Brain pericyte (primary cell): Measurements from ENCODE around the gene BCDIN3D.
"Not testable (repeated sequence)": the region's sequence is repeated elsewhere in the genome, so short reads cannot be mapped to it uniquely, and the experiment has no call there.

Experiments used
- DNase-seq: peaks from one replicate; pipeline ENCODE4 v3.0.0-alpha.2; 2012; ENCODE audit warnings: low read depth, low spot score

Gene BCDIN3D

GRCh38 chr12:49863946-49864797, 21.3 kb upstream of the BCDIN3D start:
- DNase-seq: no peak

- DNase-seq: not testable (repeated sequence)
Measured at GRCh38 chr12:49860921-49861320, 18.0 kb upstream of the BCDIN3D start.

DNA sequence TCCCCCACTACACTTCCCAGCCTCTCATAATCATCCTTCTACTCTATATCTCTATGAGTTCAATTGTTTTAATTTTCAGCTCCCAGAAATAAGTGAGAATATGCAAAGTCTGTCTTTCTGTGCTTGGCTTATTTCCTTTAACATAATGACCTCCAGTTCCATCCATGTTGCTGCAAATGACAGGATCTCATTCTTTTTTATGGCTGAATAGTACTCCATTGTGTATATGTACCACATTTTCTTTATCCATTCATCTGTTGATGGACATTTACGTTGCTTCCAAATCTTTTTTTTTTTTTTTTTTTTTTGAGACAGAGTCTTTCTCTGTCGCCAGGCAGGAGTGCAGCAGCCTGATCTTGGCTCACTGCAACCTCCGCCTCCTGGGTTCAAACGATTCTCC, 13.0 kb upstream of the BCDIN3D start:
- not testable (repeated sequence) for DNase-seq

DNA sequence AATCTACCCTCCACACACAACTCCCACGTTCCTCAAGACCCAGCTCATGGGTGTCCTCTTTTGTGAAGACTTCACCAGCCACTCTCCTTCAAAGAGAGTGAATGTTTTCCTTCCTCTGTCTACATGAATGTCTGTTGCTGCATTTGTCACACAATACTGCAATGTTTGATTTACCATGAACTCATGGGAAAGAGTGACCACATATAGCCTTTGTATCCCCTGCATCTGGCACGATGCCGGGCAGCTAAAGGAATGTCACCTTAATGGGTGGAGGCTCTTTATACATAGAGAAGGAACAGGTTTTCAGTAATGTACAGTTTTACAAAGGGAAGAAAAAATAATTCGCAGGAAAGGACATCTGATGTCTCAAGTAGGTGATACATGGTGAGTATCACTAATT, 12.1 kb upstream of the BCDIN3D start:
- DNase-seq: no peak

GRCh38 chr12:49853671-49854070, 10.8 kb upstream of the BCDIN3D start:
- DNase-seq: no peak

DNA sequence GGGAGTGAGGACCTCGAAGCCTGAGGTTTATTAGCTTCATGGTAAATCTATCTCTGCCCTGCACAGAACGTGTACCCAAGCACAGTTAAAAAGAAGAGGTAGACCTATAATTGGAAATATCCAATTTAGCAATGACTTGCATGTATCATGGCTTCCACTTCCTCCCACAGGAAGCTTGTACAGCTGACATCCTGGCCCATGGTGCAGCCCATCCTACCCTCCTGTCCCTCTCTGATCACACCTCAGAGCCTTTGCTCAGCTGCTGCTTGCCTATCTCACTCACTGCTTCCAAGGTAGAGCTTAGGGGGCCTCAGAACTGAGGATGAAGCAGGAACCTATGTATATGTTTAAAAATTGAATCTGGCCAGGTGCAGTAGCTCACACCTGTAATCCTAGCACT, 4.3 kb upstream of the BCDIN3D start:
- DNase-seq: no peak

- no peak for DNase-seq
Measured at GRCh38 chr12:49846032-49846431, 3.1 kb upstream of the BCDIN3D start.

- DNase-seq: no peak
Measured at GRCh38 chr12:49843876-49844437, 1.1 kb upstream of the BCDIN3D start.

GRCh38 chr12:49843411-49843810, 505 bp upstream of the BCDIN3D start:
- no peak for DNase-seq

- DNase-seq: no peak
Measured at GRCh38 chr12:49838973-49839633, 3.8 kb downstream of the BCDIN3D start.

- no peak for DNase-seq
Measured at GRCh38 chr12:49832836-49833421, 10.0 kb downstream of the BCDIN3D start.

DNA sequence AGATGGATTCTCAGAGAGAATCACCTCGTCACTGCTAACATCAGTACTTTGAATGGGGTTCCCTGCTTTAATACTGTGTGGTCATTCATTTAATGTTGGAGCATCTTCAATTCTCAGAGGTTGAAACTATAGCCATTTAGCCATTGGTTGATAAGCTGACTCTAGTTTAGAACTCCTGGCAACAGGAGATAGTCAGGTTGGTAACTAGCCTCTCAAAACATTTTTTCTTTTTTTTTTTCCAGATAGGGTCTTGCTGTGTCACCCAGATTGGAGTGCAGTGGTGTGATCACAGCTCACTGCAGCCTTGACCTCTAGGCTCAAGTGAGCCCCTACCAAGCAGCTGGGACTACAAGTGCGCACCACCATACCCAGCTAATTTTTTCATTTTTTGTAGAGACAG, 11.2 kb downstream of the BCDIN3D start:
- DNase-seq: no peak

GRCh38 chr12:49828133-49829091, 14.5 kb downstream of the BCDIN3D start, which contains the start of gene NCKAP5L:
Gene NCKAP5L, minus strand, starts transcription at chr12:49828413. Its CDS starts 24,369 bp downstream, at chr12:49804044.
- peak; percentile 82 for DNase-seq

DNA sequence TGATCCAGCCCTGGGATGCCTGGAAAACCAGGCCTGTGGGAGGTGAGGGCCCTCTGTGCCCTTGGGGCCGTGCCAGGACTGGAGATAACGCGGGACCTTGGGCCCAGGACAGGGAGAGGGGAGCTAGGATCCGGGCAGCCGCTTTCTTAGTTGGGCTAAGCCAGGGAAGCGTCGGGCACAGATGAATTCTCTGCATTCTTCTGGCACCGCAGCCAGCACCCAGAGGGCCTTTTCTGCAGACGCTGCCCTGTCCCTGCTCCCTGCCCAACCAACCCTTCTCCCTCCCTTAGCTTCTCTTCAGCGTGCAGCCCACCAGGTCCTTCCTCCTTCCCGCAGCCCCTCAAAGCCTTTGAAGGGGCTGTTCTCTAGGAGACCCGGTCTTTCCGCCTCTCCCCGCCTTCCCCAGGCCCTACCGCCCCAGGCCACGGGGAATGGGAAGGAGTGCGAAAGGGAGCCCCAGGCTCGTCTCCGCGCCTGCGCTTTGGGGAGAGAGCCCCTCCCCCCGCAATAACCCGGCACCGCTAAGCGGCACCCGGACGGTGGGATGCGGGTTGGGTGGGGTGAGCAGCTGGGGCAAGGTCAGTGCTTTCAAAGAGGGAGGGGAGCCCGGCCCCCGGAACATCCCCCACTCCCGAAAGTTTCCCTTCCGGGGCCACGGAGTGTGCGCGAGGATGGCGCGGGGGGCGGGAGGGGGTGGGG, 15.4 kb downstream of the BCDIN3D start:
- no peak for DNase-seq

DNA sequence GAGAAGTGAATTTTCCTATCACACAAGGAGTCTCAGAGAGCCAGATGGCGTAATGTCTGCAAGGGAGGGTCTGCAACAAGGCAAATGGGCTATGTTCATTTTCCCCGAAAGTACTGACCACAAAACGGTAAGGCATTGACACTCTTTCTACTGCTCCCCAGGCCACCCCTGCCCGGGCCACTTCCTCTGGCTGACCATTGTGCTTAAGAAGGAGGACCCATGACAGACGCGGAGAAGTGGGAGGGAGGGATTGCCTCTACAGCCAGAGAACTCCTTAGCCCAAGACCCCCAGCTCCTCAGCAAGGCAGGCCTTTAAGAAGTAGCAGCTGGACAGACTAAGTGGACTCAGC, 15.9 kb downstream of the BCDIN3D start:
- DNase-seq: no peak

DNA sequence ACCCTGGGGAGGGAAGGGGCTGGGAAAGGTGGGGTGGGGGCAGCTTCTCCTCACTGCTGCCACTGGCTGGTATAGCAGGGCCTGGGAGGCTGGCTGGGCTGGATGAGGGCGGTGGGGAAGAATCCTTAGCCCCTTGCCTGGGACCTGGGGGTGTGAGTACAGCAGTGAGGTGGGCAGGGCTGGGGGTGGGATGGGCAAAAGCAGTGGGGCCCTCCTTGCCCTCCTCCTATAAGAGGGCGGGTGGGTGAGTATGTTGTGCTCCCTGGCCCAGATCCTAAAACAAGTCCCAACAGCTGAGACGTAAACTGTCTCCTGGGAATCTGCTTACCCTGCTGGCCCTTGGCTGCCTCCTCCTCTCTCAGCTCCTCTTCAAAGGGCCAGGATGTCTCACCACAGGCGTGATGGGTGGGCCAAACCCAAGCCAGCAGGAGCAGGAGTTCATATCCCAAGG, 16.9 kb downstream of the BCDIN3D start:
- no peak for DNase-seq

GRCh38 chr12:49825360-49825970, 17.4 kb downstream of the BCDIN3D start:
- DNase-seq: no peak

DNA sequence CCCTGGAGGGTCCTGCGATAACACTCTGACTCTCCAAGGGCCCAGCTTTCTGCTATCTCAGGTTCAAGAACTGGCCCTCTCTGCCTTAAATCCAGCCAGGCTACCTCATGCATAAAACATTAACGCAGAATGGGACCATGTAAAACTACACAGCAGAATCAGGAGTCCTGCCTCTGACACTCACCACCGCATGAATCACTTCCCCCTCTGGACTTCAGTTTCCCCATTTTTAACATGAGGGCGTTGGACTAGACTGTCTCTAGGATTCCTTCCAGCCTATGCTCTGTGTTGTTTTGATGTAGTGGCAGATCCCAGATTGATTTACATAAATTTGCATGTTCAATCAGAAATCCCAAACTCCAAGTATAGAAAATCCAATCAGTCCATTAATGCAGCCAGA, 18.0 kb downstream of the BCDIN3D start:
- DNase-seq: no peak

- DNase-seq: no peak
Measured at GRCh38 chr12:49824416-49824815, 18.5 kb downstream of the BCDIN3D start.

DNA sequence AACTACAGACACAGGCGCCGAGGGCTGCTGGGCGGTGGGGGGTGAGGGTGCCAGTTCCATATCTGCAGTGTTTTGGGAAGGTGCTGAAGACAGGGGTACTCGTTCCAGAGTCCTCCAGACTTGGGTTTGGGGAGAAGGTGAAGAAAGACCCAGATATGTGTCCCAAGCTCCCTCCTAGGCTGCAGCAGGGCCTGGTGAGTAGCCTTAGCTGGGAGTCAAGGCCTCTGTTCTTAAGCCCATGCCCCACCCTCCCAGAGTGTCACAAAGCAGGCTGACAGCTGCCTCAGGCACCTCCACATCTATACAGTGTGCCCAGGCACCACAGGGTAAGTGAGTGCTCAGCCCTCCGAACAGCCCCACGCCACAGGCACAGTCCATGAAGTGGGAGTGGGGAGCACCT, 19.0 kb downstream of the BCDIN3D start:
- DNase-seq: no peak
